IPS DF 19.7 (cell line): Measurements from ENCODE around the gene CDC26.
A peak's percentile ranks its signal among the peaks of the same experiment; 100 is the strongest.
"Not testable (repeated sequence)": the region's sequence is repeated elsewhere in the genome, so short reads cannot be mapped to it uniquely, and the experiment has no call there.

ENCODE experiments used
- DNase-seq: peaks from one replicate; pipeline ENCODE4 v3.0.0-alpha.2; 2013; ENCODE audit warnings: low read depth, low spot score

The CDC26 gene

DNA sequence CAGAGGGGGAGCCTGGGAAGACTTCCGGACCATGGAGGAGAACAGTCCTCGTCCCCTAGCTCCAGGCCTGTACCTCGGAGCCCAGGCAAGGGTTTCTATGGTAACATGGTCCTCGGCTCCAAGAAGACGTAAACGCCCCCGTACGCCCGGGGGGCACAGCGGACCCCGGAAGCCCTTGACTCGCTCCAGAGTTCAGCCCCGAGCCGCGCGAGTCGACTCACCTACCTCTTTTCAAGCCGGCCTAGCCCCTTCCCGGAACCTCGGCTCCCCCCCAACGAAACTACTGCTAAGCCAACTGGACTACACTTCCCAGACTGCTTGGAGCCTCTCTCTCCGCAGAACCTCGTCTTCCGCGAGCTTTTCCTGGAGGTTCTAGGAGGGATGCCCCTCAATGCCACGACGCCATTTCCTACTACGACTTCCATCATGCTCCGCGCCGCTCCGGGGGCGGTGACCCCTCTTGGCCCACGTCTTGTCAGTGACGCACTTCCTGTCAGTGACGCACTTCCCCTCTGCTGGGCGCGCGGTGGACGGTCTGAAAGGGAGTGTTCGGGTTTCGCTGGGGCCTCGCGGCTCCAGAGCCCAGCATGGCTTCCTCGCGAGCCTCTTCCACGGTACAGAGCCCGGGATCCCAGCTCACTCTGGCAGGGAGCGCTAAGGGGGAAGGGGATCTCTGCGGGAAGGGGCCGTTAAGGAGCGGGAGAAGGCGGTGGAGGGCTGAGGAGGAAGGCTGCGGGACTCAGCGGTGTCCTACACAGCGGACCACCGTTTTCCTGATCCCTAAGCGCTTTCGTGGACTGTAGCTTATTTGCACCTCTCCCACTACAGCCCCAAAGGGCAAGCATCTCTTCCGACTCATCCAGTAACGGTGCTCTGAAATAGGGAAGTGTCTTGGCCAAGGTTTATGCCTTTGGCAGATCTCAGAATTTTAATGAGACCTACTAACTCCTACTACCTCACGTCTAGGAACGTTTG is at the start of gene CDC26, which contains the start of gene PRPF4:
CDC26 (minus strand) TSS at position 416 of the 975 bp plus-strand sequence. CDS start 3,065 bp downstream, outside the sequence.
PRPF4 (plus strand) TSS at position 502 of the 975 bp plus-strand sequence; CDS start at position 588, 86 bp downstream.
- peak; percentile 97 for DNase-seq

DNA sequence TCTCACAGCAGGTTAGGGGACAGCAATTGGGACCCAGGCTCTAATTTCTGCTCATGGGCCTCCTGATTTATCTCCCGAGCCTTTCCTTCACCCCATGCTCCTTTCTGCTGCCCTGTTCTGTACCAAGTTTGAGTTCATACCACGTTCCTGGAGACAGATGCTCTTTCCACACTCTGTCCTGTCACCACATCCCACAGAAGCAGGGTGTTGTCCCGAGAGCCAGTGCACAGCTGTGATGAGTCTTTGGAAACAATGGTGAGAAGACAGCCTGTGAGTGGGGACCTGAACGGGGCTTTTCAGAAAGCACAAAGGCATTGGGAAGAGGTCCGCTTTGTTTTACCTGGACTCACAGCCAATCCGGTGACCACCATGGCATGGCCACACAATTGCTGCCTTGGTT is 47.3 kb upstream of the CDC26 start:
- DNase-seq: no peak

DNA sequence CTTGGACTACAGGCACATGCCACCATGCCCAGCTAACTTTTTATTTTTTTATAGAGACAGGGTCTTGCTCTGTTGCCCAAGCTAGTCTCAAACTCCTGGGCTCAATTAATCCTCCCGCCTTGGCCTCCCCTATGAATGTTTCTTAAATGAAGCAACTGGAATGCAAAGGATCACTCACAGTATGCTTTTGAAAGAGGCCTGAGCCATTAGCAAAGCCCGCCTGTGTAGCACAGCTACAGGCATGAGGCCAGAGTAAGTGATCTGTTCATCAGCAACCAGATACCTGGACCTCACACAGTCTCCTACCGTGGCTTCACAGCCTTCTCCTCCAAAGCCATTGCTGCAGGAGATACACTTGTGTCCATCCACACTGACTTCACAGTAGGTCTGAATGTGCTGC is 44.7 kb upstream of the CDC26 start:
- DNase-seq: no peak

DNA sequence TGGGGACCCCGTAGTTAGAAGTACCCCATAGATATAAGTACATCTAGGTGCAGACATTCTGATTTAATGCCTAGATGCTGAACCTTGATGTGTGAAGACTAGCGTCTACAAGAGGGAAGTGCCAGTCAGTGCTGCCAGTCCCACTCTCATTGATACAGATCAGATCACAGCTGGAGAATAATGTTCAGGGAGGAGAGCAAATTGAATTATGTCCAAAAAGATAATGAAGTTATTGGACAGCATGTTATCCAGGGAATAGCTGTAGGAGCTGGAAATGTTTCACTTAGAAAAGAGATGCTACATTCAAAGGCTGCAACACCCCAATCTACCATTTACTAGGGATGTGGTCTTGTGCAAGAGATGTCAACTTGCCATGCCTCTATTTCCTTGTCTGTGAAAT is 43.7 kb upstream of the CDC26 start:
- DNase-seq: no peak

DNA sequence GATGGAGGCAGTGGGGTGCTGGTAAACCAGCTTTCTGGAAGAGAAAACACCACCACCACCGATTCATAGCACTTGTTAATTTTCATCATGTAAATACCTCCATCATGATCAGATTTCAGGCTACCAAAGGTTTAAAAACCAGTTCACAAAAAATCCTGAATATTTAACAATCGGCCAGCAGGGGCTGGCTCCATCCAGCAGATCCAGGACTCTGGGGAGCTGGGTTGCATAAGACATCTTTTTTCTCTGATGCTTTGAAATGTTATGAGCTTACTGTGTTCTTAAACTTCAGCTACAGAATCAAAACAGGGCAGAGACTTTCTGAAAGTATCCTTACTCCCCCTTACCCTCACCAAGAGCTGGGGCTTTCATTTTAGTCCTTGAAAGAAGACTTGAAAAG is 42.4 kb upstream of the CDC26 start:
- no peak for DNase-seq

DNA sequence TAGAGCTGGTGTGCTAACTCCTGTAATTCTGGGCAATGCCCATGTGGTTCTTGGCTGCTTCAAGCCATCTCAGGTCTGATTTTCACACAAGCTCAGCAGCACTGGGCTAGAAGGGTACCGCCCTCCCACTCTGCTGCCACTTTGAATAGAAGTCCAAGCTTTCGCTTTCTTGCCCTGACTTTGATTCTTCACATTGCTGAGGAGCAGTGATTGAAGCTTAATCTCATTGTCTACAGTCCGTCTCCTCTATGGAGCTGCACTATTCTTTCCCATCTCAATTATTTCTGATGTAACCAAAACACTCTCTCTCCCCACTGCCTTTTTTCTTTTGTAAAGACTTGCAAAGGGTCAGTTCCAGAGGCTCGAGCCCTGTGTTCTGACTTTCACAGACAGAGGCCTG is 40.7 kb upstream of the CDC26 start:
- no peak for DNase-seq

DNA sequence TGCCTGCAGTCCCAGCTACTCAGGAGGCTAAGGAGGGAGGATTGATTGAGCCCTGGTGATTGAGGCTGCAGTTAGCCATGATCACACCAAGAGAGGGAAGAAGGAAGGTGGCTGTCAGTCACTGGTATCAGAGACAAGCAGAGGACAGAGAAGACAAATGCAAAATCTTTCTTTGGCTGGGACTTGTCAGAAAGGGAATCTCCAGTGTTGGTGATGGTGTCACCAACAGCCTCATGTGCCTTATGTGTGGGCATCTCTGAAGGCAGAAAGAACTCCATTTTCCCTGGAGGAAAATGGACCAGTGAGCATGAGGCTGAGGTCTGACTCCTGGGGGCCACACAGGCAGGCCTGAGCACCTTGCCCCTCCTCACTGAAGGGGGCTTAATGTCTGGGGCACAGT is 39.9 kb upstream of the CDC26 start:
- no peak for DNase-seq

DNA sequence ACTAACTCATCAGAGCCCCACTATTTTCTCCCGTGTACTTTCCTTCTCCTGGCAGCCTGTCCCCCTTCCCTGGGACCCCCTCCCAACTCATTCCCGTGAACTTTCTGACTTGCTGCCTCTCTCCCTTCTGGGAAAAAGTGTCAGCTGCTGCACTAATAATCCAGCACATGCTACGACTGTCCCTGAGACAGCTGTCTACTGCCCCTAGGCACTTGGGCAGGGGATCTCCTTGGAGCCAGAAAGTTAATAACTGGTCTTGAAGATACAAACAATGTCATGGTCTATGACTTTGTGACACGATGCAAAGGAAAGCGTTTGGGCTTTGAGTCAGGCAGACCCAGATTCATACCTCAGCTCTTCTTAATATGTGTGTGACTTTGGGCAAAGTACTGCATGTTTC is 37.9 kb upstream of the CDC26 start:
- no peak for DNase-seq

DNA sequence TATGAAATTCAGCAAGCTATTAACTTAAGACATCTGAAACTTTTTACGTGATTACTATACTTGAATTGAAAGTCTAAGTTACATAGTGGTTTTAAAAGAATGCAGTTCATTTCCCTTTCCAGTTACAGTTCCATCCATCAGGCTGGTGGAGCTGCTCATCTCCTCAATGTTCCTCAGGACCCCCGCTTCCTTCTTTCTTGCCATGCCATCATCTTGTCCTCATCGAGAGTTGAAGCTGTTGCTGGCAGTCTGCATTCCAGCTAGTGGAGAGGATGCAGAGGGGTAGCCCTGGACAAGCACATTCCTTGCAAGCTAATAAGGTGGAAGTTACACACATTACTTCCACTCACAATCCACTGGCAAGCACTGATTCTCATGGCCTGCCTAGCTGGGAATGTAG is 36.6 kb upstream of the CDC26 start:
- DNase-seq: no peak

DNA sequence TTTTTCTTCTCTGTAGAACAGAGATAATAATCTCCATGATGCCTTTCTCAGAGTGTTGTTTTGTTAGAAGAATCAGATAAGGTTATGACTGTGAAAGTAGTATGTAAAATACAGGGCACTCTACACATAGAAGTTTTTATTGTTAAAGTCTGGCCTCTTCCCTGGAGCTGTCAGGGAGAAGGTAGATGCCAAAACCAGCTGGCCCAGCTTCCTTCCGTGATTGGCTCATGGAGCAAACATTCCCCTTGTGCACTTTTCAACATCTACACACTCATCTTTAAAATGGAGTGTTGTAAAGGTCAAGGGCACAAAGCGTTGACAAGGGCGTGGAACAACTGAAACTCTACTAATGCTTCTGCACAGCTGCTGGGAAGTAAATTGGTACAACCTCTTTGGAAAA is 35.2 kb upstream of the CDC26 start:
- no peak for DNase-seq

DNA sequence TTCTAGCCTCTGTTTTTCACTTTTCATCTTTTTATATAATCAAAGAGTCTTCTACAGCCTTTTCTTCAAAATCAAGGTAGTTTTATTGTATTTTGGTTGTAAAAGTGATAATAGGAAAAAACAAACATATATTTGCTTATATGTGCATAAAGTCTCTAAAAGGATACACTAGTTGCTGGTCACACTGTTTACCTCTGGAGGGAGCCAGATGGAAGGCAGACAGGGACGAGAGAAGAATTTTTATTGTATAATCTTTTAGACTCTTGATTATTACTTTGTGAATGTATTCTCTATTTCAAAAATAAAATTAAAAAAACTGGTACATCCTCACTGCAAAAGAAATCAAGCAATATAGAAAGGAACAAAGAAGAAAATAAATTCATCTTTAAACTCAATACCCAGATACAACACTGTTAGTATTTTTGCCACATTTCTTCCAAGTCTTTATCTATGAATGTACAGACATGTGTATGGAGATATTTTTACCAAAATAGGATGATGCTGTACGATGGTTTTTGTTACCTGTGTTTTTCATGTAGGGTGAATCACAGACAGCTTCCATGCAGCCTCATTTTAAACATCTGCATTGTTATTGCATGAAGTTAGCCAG is 33.9 kb upstream of the CDC26 start:
- DNase-seq: no peak

DNA sequence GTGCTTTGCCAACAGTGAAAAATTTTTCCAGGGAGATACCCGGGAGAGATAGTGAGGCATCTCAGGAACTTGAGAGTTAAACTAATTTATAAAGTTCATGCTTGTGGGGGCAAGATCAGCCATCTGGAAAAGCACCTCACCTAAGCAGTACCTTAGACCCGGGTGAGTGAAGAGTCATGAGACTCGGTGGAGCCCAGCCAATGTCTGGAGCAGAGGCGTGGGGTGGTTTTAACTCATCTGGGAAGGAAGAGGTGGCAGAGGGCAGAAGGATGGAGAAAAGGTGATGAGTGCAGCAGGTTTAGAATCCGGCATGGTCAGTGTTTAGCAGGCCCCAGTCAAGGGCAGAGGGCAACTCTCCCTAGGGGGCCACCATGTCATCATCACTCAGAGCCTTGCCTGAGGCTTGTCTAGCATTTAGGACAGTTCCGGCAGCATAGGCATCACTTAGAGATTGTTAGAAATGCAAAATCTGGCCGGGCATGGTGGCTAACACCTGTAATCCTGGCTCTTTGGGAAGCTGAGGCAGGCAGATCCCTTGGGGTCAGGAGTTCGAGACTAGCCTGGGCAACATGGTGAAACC is 32.1 kb upstream of the CDC26 start:
- DNase-seq: no peak

DNA sequence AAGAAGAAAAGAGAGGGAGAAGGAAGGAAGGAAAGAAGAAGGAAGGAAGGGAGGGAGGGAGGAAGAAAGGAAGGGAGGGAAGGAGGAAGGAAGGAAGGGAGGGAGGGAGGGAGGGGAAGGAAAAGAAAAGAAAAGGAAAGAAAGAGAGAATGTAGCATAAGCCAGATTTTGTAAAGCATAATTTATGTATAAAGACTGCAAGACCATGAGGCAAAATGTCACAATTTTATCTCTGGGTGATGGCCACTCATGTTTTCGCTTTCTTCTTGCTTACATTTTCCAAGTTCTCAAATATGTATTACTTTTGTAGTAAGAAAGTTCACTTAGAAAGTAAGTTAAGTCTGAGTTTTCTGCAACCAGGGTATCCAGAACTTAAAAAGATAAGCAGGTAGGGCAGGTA is 31.2 kb upstream of the CDC26 start:
- DNase-seq: no peak

DNA sequence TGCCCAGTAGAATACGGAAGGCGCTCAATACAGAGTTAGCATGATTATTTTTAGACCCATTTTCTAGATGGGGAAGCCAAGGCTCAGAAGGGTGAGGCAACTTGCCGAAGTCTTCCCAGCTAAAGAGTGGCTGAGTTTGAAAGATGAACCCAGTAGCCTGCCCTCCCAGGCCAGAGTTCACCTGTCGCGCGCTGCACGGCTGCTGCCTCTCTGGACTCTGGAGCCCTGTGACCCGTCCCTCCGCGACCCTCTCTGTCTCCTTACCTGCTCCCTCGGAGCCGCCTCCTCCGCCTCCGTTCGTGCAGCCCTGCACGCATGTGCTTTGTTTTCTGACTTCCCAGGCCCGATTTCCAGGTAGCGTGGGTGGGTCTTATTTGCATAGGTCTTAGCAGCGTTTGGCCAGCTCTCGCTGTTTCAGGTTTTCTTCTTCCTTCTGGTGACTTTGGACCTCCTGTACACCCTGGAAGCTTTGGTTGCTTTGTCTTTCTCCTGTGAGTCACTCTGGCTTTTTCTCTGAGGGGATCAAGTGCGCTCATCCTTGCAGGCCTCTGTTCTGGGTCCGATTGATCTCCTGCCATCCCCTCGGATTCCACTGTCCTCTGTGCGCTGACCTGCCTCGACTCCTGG is 27.5 kb upstream of the CDC26 start, which contains the start of gene RNF183:
RNF183 (minus strand) TSS at position 585 of the 627 bp plus-strand sequence. CDS start 5,192 bp downstream, outside the sequence.
- no peak for DNase-seq

DNA sequence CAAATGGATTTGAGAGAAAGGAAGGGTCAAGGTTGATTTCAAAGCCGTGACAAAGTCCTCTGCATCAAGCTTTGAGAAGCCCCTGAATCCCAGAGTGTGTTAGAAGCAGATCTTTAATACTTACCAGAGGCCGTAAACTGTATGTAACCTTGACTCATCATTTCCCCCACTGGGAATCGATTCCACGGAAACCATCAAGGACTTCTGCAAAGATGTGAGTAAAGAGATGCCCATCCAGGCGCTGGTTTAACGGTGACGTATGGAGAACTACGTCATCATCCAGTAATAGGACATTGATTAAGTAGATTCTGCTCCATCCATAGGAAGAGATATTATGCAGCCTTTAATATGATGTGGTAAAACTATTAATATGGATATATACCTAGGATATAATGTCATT is 26.2 kb upstream of the CDC26 start:
- DNase-seq: no peak

DNA sequence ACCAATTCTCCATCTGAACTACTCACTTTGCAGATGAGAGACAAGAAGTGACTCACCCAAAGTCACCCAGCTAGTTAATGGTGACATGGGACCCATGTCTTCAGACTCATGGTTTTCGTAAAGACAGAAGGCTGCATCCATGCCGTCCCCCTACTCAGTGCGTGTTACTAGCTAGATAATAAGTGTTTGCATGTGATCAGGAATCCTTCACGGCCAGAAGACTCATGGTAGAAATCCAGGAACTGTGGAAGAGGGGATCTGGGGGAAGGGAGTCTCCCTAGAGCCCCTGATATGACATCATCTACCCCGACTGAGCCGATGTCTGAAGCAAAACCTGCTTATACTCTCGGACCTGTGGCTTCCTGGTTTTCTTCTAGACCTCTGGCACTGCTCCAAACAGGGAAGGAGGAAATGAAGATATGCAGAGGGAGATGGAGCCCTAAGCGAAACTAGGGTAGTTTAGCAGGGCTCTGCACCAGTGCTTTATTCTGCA is 24.5 kb upstream of the CDC26 start:
- DNase-seq: no peak

DNA sequence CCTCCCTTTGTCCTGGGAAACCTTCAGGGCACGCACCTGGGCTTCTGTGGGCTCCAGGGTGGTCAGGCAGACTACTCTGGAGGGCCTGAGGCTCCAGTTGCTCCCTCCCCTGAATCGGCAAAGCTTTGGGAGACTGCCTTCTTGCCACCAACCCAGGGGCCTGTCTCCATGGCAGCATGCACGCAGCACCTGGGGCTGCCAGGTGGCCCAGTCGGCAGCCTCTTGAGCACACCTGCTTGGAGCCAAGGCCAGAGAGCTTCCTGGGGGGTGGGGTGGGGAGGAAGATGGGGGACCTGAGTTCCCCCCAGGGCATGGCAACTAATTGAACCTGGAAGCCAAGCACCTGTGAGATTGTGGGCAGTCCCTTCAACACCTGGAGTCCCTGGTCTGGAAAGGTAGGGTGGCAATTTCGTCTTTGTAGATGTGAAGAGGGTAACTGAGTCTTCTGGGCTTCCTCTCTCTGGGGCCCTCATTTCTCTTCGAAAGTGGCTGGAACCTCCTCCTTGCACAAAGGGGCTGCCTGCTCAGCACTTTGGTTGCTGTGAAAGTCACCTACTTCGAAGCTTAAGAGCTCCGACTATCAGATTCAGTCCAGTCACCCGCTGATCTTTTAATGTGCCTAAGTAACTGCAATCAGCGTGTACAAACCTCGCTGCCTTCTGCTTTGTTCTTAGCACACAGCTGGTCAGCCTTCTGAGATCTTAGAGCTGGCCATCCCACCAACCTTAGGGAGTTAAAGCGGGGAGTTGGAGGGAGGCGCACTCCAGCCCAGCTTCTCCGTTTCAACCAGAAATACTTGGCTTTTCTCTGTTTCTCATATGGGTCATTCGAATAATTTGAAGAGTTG is 23.8 kb upstream of the CDC26 start:
- DNase-seq: no peak

DNA sequence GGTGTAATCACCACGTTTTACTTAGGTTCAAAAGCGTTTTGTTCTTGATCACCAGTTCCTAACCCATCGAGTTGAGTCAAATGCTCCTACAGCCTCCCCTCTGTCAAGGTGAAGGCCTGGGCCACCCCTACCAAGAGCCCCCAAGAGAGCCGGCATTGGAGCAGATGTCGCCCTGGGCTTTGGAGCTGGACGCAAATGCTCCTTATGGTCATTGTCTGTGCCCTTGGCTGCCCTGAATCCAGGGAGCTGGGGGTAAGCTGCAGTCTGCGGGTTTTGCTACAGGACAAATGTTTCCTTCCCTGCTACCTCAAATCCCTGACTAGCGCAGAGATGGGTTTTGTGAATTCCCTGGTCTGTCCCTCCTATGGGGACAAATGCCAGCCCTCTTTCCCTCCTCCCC is 22.9 kb upstream of the CDC26 start:
- no peak for DNase-seq

DNA sequence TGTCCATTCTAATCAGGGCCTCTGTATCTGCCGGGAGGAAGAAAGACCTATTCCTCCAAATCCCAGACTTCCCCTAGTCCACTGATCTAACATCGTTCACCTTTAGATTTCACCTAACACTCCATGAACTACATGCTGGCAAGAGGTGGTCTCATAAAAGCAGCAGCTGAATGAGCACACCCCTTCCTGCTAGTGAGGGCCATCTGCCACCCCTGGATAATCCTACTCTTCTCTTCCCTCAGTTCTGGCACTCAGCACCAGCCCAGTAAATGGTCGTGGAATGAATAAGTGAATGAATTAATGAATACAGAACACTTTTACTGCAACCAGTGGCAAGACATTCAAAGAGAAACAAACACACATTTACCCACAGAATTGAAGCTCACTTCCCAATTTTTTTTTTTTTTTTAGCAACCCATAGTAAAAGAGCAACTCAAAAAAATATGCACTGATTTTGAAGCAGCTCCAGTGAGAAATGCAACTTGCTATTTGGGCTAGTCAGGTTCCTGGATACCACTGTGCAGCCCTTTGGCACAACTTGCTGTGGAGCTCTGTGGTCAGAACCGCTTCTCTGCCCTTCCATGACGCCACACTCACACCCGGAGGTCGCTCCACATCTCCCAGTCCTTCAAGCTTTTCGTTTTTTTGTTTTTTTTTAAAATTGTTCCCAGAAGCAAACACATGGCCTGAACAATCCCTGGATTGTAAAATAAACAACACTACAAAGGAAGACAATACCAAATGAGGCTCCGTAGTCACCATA is 21.6 kb upstream of the CDC26 start:
- no peak for DNase-seq

DNA sequence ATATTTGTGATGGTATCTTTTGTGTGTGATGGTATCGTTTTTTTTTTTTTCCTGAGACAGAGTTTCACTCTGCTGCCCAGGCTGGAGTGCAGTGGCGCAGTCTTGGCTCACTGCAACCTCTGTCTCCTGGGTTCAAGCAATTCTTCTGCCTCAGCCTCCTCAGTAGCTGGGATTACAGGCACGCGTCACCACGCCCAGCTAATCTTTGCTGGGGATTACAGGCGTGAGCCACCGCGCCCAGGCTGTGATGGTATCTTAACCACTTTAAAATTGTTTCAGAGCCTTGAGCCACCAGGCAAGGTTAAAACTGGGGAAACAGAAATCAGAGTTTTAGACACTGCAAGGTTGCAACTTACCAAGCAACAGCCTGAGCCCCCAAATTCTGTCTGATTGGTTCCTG is 20.9 kb upstream of the CDC26 start:
- DNase-seq: not testable (repeated sequence)
